ENCODE results near the gene UNKL.
"Not testable (repeated sequence)": the region's sequence is repeated elsewhere in the genome, so short reads cannot be mapped to it uniquely, and the experiment has no call there.

Gene UNKL

DNA sequence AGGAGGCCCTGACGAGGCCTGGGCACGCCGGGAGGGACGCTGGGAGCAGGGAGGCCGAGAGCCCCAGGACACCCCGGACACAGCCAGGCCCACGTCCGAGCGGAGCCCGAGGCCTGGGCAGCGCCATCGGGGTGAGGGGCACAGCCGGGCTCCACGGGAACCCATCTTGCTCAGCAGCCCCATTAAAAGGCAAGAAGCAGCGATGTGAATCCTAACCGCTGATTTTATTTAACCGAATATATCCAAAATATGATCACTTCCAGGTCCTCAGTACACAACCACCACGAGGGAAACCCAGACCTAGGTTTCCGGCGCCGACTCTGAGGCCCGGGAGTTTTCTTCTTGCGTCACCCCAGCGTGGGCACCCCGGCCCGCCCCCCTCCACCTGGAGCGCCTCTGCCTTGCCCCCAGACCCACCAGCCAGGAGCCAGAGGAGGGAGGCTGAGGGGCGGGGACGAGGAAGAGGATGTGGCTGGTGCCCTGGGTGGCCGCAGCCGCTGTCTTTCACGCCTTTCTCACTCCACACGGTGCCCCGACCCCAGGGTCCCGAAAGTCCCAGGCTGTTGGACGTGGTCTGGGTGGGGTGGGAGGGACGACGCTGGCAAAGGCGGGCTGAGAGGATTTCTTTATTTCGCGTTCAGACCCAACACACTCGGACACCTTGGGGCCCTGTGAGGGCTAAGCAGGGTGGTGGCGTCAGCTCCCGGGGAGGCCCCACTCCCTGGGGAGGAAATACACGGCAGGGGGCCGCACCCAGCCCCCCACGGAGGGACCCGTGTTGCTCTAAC lies 30.4 kb upstream of the UNKL start:
- no peak for DNase-seq

DNA sequence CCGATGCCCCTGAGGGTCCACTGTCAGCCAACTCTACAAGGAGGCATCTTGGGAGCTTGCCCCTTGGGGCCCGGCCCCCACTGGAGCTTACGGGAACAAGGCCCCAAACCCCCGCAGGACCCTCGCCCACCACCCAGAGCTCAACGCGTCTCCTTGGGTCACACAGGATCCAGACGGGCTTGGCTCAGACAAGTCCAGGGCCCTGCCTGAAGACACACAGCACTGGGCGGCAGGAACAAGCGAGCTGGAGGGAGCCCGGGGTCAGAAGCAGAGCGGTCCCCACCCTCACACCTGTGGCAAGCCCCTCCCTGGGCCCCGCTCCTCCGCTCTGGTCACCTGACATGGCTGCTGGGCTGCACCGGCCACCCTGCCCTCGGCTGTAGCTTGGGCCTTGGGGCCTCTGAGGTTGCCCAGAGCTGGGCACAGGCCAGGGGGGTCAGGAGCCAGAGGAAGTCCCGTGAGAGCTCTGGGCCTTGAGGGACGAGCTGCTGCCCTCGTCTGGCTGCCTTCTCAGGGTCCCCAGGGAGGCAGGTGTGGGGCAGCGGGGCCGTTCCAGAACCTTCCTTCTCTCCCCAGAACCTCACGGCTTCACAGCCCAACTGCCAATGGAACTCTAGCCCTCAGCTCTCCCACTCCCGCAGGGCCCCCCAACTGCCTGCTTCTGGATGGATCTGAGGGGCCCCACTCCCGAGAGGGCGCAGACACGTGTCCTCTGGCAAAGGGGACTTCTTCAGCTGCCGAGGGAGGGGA lies 29.7 kb upstream of the UNKL start, which contains the start of gene CCDC154:
CCDC154 (minus strand) TSS at position 577 of the 750 bp plus-strand sequence; CDS start at position 343, 234 bp downstream.
- DNase-seq: no peak

DNA sequence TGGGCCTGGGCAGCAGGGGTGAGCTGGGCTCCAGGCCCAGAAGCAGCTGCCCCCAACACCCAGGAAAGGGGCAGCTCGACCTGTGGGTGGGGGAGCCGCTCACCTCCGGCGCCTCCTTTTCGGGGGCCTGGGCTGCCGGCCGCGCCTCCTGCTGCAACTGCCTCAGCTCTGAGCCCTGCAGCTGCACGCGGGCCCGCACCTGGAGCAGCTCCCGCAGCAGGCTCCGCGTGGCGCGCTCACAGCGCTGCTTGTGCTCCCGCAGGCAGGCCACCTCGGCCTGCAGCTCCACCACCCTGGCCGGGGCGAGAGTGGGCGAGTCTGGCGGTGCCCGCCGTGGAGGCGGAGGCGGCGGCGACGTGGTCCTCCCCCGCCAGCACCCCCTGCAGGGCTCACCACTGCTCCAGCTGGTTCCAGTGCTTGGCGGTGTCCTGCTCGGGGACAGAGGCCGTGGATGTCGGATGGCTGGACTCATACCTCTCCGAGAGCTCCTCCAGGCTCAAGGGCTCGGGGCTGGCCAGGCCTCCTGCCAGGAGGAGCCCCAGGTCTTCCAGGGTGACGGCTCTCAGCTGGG lies 29.0 kb upstream of the UNKL start:
- DNase-seq: no peak

DNA sequence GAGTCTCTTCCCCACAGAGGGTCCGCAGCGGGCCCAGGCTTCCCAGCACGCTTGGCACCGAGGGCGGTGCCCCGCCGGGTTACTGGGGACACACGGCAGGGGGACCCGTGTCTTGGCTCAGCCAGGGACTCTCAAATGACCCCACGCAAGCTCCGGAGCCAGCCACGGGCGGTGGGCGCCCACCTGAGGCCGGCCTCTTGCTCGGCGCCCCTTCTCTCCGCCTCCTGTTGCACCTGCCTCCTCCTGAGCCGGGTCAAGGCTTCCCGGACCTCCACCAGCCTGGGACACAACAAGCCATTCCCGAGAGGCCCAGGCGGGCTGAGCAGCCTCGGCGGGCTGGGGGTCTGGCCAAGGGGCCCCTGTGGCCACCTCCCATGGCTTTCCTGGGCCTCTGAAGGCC lies 28.2 kb upstream of the UNKL start:
- DNase-seq: no peak

DNA sequence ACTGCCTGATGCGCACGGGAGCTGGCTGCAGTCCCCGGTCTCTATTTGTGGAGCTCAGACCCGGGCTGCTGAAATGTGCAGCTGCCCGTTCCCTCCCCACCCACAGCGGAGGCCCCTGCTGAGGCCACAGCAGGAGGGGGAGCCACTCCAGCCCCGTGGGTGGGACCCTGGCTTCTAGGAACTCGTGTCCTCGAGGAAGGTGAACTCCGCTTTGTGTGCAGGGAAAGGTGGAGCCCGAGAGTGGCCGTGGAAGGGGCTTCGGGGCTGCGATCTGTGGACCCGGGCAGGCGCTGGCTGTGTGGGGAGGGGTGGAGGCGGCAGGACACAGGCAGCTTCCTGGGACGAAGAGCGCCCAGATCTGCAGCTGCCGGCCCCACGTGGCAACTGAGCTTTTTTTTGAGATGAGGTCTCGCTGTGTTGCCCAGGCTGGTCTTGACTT lies 26.9 kb upstream of the UNKL start:
- DNase-seq: no peak

DNA sequence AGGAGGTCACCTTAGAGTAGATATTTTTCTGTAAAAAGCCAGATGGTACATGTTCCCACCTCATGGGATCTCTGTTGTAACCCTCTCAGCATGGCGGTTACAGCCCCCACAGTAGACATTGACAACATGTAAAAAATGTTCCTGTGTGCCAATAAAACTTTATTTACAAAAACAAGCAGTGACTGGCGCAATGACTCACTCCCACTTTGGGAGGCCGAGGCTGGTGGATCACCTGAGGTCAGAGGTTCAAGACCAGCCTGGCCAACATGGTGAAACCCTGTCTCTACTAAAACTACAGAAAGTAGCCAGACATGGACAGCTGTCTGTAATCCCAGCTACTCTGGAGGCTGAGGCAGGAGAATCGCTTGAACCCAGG lies 25.2 kb upstream of the UNKL start:
- DNase-seq: not testable (repeated sequence)

DNA sequence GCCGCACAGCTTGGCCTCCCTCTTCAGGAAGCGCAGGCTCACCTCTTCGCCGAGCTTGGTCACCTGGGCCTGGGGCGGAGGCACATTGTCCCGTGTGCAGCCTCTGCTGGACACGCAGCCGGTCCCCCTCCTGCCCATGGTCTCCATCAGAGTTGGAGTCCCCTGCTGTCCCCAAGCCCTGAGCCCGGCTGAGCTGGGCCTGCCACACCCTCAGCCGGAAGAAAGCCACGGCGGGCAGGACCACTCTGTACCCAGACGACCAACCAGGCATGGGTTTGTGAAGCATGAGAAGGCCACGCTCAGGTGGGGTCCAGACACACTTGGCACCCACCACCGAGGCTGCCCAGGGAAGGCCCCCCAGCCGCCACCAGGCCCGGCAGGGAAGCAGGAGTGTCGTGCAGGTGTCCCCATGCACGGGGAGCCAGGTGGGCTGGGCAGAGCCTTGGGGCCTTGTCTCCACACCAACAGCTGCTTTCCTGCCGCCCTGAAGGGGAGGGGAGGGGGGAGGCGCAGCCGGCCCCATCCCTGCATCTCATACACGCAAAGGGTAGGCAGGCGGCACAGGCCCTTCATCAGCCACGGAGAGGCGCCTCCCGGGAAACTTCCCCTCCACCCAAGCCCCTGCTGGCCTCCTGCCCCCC lies 24.7 kb upstream of the UNKL start:
- no peak for DNase-seq

DNA sequence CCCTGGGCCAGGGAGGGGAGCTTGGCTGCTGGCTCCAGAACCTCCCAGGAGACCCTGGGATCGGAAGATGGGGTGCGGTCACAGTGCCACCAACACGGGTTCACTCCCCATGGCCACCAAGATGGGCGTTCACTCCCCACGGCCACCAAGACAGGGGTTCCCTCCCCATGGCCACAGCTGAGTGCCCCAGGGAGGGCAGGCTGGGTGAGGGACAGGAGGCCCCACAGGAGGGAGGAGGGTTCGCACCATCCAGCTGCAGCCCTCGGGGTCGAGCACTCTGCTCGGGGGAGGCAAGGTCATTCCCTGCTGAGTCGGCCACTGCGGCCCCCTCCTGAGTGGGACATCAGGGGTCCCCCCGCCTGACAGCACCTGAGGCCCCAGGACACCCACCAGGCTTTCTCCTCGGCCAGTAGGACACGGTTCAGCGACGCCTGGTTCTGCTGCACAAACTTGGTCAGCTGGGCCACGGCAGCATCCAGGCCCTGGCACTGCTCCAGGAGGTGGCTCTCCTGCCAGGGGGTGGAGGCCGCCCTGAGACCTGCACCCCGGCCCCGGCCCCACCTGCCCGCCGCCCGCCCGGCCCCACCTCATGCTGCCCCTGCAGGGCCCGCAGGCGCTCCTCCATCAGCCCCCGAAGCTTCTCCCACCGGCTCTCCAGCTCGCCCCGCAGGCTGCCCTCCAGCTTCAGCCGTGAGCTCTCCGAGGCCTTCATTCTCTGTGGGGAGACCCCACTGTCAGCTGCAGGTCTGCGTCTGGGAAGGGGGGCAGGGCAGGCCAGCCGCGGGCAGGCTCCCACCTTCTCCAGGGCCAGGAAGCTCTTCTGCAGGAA lies 23.9 kb upstream of the UNKL start:
- no peak for DNase-seq

DNA sequence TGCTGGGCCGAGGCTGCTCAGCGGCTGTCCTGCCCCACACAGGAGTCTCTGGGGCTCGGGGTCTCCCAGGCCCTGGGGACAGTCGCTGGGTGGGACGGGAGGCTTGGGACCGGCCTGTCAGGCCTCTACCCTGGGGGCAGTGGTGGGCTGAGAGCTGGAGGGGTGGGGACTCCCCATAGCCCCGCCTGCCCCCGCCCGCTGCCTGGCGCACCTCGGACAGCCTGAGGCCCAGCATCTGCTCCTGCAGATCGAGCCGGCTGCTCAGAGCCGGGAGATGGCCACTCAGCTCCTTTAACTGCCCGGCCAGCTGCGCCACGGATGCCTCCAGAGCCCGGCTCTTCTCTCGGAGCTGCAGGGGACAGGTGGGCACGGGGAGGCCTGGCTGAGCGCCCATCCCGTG lies 23.1 kb upstream of the UNKL start:
- DNase-seq: no peak

DNA sequence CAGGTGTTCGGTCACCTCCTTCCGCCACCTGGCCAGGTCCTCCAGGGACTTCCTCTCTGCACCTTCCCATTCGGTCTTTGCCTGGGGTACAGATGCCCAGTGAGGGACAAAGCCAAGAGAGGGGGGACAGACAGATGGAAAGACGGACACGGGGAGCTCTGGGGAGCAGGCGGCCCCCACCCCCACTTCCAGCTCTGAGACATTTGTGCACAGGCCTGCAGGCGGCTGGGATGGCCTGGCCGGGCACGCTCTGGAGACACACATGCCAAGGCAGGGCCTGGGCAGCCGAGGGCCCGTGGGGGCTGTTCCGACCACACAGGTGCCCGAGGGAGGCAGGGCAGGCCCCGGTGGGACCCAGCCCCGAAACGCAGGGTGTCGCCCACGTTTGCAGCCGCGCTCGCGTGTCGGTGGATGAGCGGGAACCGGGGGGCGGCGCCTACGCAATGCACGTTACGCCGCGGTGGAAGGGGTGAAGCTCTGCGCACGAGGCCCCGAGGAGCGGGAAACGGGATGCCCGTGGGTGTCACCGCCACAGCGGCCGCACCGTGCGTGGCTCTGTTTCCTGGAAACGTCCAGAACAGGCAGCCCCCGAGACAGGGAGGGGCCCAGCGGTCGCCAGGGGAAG lies 22.3 kb upstream of the UNKL start:
- no peak for DNase-seq

DNA sequence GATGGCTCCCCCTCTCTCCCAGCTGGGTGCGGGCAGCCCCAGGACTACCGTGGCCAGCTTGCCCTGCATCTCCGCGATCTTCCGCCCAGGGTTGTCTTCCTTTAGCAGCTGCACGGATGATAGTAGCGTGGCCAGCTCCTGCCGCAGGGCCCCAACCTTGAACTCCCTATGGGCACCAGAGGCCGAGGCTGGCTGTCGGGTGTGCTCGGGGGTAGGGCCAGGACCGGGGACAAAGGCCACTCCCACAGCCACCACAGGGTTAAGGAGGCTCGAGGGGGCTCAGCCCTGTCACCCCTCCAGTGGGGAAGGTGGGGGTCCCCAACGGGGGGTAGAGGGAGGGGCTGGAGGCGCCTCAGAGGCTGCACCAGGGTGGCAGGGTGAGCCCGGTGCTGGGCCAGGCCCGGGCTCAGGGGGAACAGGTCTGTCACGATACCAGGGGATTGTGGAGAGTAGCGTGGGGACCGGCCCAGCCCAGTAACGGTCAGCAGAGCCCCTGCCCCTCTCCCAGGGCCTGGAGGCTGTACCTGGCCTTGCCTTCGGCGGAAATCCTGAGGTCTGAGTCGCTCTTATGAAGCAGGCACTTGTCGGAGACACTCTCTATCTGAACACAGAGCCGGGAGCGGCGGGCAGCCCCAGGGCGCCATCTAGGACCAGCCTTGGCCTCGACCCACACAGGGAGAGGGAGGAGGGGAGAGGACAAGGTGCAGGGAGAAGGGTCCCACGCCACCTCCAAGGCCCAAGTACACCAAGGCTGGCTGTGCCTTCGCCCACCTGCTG lies 21.6 kb upstream of the UNKL start:
- DNase-seq: peak in 1 of 2 experiments; percentile 54

DNA sequence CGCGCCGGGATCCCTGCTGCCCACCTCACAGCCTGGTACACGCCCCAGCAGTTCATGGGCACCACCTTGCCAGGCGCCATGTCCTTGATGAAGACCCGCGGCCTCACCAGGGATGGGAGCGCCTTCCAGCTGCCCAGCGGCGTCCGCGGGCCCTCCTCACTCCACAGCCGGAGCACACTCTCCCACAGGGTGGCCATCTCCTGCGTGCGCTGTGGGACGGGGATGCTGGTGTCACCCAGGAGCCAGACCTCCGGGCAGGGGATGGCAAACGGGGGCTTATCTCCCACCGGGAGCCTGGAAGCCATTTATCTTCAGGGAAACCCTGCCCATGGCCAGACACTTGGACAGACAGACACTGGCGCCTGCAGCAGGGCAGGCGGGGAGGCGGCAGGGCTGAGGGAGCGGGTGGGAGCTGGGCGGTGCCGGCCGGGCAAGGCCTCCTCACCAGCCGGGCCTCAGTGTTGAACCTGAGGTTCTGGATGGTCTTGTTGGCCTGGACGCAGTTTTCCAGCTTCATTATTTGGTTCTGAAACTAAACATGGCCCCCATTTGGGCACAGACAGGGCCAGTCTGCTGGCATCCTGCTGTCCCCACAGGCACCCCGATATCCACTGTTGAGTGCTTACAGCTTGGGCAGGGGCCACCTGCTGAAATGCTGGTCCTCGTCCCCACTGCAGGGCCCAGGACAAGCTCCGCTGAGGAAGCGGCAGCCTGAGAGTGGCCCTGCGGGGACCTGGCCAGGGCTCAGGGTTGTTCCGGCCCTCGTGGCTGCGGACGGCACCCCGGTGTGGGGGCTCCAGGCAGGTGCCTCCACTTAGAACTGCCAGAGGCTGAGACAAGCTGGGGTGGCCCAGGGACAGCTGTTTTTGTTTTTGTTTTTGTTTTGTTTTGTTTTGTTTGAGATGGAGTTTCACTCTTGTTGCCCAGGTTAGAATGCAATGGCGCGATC lies 20.4 kb upstream of the UNKL start:
- no peak for DNase-seq

DNA sequence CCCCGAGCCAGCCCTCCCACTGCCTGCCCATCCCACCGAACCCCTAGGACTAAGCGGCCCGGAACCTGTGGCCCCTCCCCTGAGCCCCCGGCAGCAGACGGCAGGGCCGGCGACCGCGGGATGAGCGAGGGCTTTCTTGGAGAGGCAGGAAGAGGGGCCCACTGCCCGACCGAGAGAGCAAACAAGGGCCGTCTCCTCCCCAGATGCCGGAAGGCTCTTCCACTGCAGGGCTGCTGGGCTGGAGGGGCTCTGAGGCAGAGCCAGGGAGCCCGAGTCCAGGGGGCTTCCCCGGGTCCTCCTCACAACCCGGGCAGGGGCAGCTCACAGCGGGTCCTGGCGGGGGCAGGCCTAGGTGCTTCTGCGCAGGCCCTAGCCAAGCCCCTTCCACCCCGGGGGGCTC lies 19.3 kb upstream of the UNKL start:
- no peak for DNase-seq

DNA sequence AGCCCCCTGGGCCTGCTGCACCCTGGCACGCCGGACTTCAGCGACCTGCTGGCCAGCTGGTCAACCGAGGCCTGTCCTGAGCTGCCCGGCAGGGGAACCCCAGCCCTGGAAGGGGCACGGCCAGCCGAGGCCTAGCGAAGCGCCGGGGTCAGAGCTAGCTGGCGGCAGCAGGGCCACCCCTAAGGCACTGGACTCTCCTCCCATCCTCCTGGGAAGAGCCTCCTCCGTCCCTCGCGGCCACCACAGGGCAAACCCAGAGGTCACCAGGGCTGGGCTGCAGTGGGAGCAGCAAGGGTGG lies 18.7 kb upstream of the UNKL start:
- no peak for DNase-seq

DNA sequence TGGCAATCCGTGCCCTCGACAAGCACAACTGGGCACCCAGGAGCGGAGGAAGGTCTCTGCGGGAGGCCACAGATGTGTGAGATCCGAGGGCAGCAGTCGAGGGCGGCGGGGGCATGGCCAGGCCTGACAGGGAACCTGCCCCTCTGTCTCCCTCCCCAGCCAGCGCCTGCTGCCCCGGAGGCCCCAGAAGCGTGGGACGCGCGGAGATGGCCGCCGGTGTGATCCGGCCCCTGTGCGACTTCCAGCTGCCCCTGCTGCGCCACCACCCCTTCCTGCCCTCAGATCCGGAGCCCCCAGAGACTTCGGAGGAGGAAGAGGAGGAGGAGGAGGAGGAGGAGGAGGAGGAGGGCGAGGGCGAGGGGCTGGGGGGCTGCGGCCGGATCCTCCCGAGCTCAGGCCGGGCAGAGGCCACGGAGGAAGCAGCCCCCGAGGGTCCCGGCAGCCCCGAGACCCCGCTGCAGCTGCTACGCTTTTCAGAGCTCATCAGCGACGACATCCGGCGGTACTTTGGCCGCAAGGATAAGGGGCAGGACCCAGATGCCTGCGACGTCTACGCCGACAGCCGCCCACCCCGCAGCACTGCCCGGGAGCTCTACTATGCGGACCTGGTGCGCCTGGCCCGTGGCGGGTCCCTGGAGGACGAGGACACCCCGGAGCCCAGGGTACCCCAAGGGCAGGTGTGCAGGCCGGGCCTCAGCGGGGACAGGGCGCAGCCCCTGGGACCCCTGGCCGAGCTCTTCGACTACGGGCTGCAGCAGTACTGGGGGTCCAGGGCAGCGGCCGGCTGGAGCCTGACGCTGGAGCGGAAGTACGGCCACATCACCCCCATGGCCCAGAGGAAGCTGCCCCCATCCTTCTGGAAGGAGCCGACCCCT lies 18.1 kb upstream of the UNKL start:
- DNase-seq: no peak

DNA sequence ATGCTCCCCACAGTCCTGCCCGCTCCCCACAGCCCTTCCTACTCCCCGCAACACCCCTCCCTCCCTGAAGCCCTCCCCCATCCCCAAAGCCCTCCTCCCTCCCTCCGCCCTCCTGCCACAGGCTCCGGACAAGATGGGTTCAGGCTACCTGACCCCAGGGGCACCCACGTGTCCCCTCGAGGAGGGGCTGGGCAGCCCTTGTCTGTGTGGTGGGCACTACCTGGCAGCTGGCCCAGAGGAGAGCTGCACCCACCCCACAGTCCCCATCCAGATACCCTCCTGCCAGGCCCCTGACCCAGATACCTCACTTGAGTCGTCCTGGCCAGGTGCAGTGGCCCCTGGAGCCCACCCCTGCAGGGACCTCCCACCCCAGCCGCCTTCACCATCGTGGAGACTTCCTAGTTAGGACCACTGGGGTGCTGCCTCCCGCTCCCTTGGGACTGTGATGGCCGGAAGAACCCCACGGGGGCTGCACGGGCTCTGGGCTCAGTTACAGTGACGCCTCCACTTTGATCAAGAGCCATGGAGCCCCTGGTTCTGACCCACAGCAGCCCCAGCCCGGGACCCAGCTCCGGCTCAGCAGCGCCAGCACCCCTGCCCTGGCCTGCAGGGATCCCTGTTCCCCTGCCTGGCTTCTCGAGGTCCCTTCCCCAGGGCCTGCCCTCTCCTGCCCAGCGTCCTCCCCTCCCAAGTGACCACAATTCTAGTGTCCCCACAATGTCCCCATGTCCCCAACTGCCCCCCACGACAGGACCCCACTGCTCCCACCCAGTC lies 17.2 kb upstream of the UNKL start:
- DNase-seq: no peak

DNA sequence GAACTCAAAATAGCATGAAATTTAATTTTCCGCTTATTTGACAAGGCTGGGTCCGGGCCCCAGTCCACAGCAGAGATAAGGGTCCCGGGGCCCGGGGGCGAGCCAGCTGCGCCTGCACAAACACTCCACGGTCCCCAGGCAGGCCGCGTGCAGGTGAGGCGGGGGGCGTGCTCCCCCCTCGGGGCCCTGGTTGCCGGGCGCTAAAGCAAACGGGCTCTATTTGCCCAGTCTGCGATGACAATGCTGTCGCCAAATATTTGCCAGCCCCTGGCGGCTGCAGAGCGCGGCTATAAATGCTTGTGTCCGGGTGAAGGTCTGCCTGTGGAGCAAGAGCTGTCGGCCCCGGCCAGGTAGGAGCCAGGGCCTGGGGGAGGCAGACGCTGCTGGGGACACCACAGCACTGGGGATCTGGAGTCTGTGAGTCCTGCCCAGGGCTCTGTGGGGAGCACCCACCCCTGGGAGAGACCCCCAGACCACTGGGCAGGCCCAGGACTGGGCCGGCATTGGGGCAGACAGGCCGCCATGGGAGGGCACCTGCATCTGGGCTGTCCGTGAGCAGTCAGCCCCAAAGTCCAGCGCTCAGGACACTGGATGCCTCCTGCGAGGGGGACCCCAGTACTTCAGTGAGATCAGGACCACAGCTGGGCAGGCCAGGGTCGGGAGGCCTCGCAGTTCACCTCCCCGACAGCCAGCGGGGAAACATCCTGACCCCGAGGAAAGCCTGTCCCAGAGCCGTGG lies 16.4 kb upstream of the UNKL start, which contains the start of gene PERCC1:
PERCC1 (plus strand) TSS at position 320 of the 738 bp plus-strand sequence. CDS start 1,516 bp downstream, outside the sequence.
- peak; percentile 89 to 93 for DNase-seq
